DMS114 treated with DMSO at 0.1 percent for 48 hours (cell line): ENCODE data around the gene GPX8.

Source experiments
- DNase-seq: peaks from one replicate; lab custom pipeline; 2025; ENCODE audit not compliant: unreplicated experiment; lab: John Stamatoyannopoulos, UW

GPX8 gene, protein sequence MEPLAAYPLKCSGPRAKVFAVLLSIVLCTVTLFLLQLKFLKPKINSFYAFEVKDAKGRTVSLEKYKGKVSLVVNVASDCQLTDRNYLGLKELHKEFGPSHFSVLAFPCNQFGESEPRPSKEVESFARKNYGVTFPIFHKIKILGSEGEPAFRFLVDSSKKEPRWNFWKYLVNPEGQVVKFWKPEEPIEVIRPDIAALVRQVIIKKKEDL

GRCh38 chr5:55159763-55160492 is at the start of gene GPX8:
TSS of gene GPX8 (plus strand) at chr5:55160171. CDS start at chr5:55160193, 22 bp downstream.
- peak; percentile 87 for DNase-seq

- no peak for DNase-seq
Measured at GRCh38 chr5:55110217-55110616, 49.8 kb upstream of the GPX8 start.

GRCh38 chr5:55113327-55113726 is 46.6 kb upstream of the GPX8 start:
- DNase-seq = no peak

DNA sequence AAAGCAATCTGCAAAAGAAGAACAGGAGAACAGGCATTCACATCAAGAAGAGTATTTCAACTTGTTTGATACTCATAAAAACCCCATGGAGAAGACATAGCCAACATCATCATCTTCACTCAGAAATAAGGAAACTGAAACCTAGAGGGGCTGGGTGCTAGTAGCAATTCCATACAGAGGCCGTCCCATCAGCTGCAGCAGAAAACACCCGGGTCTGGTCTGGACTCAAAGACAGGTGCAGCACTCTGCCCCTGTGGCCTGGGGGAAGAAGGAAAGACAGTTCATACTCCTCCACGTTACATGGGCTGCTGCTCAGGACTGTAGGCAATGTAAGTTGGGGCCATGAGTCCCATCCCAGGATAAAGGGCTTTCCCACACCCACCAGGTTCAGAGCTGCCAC is 45.9 kb upstream of the GPX8 start:
- DNase-seq = no peak

- DNase-seq = no peak
Measured at GRCh38 chr5:55123365-55123764, 36.6 kb upstream of the GPX8 start.

DNA sequence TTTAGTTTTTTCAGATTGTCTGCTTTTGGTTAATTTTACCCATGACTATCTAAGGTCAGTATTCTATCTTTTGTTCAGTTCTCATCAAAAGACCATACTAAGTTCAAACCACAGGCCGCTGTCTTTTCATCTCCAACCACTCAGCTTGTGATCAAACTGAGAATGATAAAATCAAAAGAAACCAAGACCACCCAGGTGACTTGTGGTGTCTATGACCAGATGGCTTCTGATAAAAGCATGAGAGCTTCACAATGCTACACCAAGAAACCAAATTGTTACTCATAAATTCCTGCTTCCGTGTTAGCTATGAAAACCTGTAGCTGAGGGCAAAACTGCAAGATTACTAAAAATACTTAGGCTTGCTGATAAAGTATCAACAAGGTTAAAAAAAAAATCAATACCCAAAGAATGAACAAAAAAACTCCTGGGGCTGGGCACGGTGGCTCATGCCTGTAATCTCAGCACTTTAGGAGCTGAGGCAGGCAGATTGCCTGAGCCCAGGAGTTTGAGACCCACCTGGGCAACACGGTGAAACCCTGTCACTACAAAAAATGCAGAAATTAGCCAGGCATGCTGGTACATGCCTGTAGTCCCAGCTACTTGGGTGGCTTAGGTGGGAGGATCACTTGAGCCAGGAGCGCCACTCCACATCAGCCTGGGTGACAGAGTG is 25.8 kb upstream of the GPX8 start:
- no peak for DNase-seq

DNA sequence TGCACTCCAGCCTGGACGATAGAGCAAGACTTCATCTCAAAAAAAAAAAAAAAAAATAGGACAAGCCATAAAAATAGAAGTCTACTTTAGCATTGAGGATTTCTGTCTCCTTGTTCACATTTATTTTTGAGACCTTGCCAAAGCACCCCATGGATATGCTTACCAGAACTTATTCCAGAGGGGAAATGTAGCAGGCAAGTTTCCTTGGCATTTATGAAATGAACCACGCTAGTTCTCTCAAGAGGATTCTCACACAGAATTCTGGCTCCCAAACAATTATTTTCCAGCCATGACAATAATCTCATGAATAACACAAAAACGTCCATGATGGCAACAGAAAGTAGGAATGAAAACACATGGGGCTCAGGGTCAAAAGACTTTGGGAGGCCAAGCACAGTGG is 23.4 kb upstream of the GPX8 start:
- DNase-seq = no peak

GRCh38 chr5:55140908-55141665 is 18.9 kb upstream of the GPX8 start:
- DNase-seq = no peak

GRCh38 chr5:55141945-55142690 is 17.9 kb upstream of the GPX8 start:
- no peak for DNase-seq

DNA sequence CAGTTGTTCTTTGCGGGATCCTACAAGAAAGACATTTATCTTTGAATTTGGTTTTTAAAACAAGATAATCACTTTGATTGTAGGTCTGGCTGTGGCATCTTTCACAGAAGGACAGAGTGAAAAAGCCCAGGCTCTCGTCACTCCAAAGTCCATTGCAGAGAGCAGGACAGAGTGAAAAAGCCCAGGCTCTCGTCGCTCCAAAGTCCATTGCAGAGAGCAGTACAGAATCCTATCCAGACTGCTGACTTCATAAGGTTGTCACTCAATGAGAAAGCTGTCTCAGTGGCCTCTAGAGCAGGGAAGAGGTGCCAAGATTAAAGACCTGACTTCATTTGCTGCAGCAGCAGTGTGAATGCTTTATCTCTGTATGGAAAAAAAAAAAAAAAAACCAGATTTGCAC is 16.3 kb upstream of the GPX8 start:
- DNase-seq = no peak

DNA sequence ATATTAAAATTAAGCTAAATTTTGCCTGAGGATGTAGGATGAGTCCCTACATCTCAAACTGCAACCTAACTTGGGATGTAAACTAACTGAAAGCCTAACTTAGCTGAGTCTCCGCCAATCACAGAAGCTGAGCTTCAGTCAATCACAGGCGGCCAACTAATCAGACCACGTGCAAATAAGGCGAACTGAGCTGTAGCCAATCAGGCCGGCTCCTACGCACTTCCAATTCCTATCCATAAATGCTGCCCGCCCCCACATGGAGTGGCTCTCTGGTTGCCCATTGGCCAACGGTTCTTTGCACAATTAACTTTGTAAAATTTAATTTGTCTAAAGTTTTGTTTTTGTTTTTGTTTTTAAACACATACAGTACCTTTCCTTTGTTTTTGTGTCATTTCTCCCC is 13.9 kb upstream of the GPX8 start:
- peak; percentile 7 for DNase-seq

DNA sequence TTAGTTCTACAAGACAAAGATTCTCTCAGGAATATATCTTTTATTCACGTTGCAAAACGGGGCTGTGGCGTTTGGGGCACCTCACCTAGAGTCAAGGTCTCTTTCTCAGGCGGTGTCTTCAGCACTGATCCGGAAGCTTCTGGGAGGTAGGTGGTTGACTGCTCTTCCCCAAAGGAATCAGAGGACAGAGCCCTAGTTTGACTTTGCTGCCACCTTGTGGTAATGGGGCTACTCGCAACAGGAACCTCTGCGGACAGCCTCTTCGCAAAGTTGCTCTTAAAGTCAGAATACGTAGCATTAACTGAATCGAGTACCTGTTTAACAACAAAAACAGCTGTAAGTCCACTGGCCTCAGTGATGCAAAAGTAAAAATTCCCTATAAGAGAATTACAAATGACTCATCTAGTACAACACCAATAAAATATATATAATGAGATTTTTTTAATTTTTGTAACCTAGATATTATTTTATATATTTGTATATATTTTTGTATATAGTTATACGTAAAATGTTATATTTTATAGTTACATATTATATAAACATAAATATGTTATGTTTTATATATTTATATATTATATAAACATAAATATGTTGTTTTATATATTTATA is 13.3 kb upstream of the GPX8 start:
- DNase-seq = peak; percentile 78

DNA sequence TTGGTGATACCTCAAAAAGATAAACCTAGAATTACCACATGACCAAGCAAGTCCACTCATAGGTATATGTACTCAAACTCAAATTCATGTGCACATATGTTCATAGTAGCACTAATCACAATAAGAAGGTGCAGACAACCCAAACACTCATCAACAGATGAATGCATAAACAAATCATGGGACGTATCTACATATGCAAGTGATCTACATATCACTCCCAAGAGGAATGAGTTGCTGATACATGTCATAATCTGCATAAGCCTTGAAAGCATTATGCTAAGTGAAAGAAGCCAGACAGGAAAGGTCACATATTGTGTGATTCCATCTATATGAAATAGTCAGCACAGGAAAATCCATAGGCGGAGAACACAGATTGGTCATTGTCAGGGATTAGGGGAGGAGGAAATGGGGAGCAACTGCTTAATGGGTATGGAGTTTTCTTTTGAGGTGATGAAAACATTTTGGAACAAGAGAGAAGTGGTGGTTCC is 10.6 kb upstream of the GPX8 start:
- no peak for DNase-seq

DNA sequence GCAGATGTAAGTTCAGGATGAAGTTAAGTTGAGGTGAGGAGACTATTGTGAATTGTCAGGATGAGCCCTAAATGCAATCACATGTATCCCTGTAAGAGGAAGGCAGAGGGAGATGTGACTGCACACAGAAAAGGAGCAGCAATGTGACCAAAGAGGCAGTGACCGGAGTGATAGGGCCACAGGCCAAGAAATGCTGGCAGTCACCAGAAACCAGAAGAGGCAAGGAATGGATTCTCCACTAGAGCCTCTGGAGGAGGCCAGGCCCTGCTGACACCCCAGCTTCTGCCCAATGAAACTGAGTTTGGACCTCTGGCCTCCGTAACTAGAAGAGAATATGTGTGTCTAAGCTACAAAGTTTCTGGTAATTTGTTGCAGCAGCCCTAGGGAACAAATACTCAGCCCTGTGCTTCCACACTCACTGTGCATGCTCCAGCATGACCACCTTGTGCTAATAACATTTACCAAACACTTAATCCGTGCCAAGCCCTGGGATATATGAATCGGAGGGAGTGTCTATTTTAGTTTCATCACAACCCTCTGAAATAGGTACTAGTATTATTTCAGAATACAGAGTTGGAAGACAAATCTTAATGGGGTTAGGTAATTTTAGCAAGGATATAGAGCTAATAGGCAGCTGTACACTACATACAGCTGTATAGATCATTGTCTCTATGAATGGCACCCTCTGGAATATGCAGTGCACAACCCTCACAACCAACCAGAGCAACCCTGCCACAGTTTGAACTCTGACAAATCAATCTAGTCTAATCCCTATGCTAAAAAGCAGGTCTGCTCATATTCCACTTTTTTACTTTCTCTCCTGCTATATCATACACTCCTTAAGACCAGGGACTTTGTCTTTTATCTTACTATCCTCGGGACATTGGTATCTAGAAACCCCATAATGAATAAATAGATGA is 7.8 kb upstream of the GPX8 start:
- DNase-seq = no peak

DNA sequence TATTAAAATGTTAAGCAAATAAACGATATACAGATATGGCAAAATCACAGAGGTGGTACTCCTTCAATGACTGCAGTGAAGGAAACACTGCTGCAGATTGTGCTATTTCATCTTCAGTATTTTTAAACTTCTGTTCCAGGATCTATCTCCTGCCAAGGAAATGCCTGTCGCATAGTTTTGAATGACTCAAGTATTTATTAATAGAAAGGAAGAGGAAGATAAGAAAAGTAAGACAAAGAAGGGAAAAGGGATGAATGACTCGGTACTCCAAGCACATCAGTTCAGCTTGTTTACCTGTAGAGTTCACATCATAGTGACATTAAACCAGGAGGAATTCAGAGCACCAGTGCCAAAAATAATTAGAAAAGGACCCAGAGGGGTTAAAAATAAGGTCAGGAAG is 5.1 kb upstream of the GPX8 start:
- DNase-seq = no peak

- DNase-seq = peak; percentile 84
Measured at GRCh38 chr5:55160493-55161209, 680 bp downstream of the GPX8 start.

- DNase-seq = no peak
Measured at GRCh38 chr5:55162666-55163065, 2.7 kb downstream of the GPX8 start.

- DNase-seq = no peak
Measured at GRCh38 chr5:55171471-55171870, 11.5 kb downstream of the GPX8 start.
